HepG2 (cell line): ENCODE results near the gene DPEP3. TPM values are rescaled to one million over a fixed set of nuclear protein-coding genes. Genes with fewer than 3 reads are reported as not detected.

ENCODE experiments used
- ATAD3A ChIP-seq: sonication (generic); formaldehyde crosslinking; IDR thresholded peaks from 2 replicates; pipeline ENCODE4 v1.4.0; 2020; ENCODE audit warnings: missing genetic modification reagents
- BRD4 ChIP-seq: sonication (generic); formaldehyde crosslinking; IDR thresholded peaks from 2 replicates; pipeline ENCODE4 v1.4.0; 2020; ENCODE audit warnings: missing genetic modification reagents
- CBX2 ChIP-seq, 2 experiments: fragments of 200-600 bp in 1 of 2; sonication (generic); formaldehyde crosslinking in 1 of 2; IDR thresholded peaks; 2 replicates each; pipeline versions ENCODE4 v1.7.0 to v1.8.1; 2018 to 2022; ENCODE audit warnings: low read depth in 2 of 2, low read length in 1 of 2, mild to moderate bottlenecking in 1 of 2, missing genetic modification reagents in 1 of 2
- HOXA3 ChIP-seq: sonication (generic); formaldehyde crosslinking; IDR thresholded peaks from 2 replicates; pipeline ENCODE4 v1.5.0; 2020; ENCODE audit warnings: missing genetic modification reagents
- IRF2 ChIP-seq: IDR thresholded peaks from 2 replicates; pipeline ENCODE4 v1.6.1; 2018; ENCODE audit warnings: missing genetic modification reagents, missing compliant biosample characterization
- KLF6 ChIP-seq: IDR thresholded peaks from 2 replicates; pipeline ENCODE4 v1.8.0; 2016; ENCODE audit warnings: missing biosample characterization, missing genetic modification reagents
- LCORL ChIP-seq, 2 experiments: fragments of 450-650 bp in 1 of 2; sonication (generic) in 1 of 2; formaldehyde crosslinking in 1 of 2; IDR thresholded peaks; 2 replicates each; pipeline versions ENCODE4 v1.5.0 to v1.6.1; 2017 to 2020; ENCODE audit warnings: antibody characterized with exemption in 1 of 2, missing genetic modification reagents in 1 of 2
- NCOA1 ChIP-seq: sonication (generic); formaldehyde crosslinking; IDR thresholded peaks from 2 replicates; pipeline ENCODE4 v1.9.0; 2021; ENCODE audit warnings: missing genetic modification reagents
- NPAS2 ChIP-seq: sonication (generic); formaldehyde crosslinking; IDR thresholded peaks from 2 replicates; pipeline ENCODE4 v1.8.0; 2022; ENCODE audit warnings: mild to moderate bottlenecking, missing genetic modification reagents, borderline replicate concordance
- NR1H2 ChIP-seq: sonication (generic); formaldehyde crosslinking; IDR thresholded peaks from 2 replicates; pipeline ENCODE4 v1.8.1; 2022; ENCODE audit warnings: low read depth, missing genetic modification reagents, borderline replicate concordance
- NR3C1 ChIP-seq: sonication (generic); formaldehyde crosslinking; IDR thresholded peaks from 2 replicates; pipeline ENCODE4 v1.4.0; 2020; ENCODE audit warnings: missing genetic modification reagents
- POLR2AphosphoS2 ChIP-seq: IDR thresholded peaks from 2 replicates; pipeline ENCODE4 v1.6.1; 2011; ENCODE audit warnings: low read depth, low read length, improper control_type of control experiment
- RAD51 ChIP-seq: fragments of 450-650 bp; IDR thresholded peaks from 2 replicates; pipeline ENCODE4 v1.6.1; 2016; ENCODE audit warnings: borderline replicate concordance
- REXO4 ChIP-seq: sonication (generic); formaldehyde crosslinking; IDR thresholded peaks from 2 replicates; pipeline ENCODE4 v1.8.0; 2022; ENCODE audit warnings: missing genetic modification reagents, mild to moderate bottlenecking, borderline replicate concordance
- ZBTB42 ChIP-seq: sonication (generic); formaldehyde crosslinking; IDR thresholded peaks from 2 replicates; pipeline ENCODE4 v1.5.0; 2020; ENCODE audit warnings: mild to moderate bottlenecking, missing genetic modification reagents
- ZFP82 ChIP-seq: sonication (generic); formaldehyde crosslinking; IDR thresholded peaks from 2 replicates; pipeline ENCODE4 v1.5.1; 2020; ENCODE audit warnings: mild to moderate bottlenecking, missing genetic modification reagents, borderline replicate concordance
- ZFY ChIP-seq: sonication (generic); formaldehyde crosslinking; IDR thresholded peaks from 2 replicates; pipeline ENCODE4 v1.4.0; 2020; ENCODE audit warnings: missing genetic modification reagents
- ZNF225 ChIP-seq: sonication (generic); formaldehyde crosslinking; IDR thresholded peaks from 2 replicates; pipeline ENCODE4 v1.4.0; 2020; ENCODE audit warnings: mild to moderate bottlenecking, missing genetic modification reagents
- ZNF260 ChIP-seq: sonication (generic); formaldehyde crosslinking; IDR thresholded peaks from 2 replicates; pipeline ENCODE4 v1.4.0; 2020; ENCODE audit warnings: missing genetic modification reagents, low read depth, mild to moderate bottlenecking, borderline replicate concordance
- ZNF367 ChIP-seq: sonication (generic); formaldehyde crosslinking; IDR thresholded peaks from 2 replicates; pipeline ENCODE4 v1.4.0; 2020; ENCODE audit warnings: missing genetic modification reagents, borderline replicate concordance
- ZNF605 ChIP-seq: sonication (generic); formaldehyde crosslinking; IDR thresholded peaks from 2 replicates; pipeline ENCODE4 v1.8.0; 2022; ENCODE audit warnings: mild to moderate bottlenecking, missing genetic modification reagents
- ZNF639 ChIP-seq: conservative IDR thresholded peaks from 2 replicates; pipeline ENCODE4 v1.6.1; 2018; ENCODE audit warnings: missing genetic modification reagents
- ZNF704 ChIP-seq: sonication (generic); formaldehyde crosslinking; IDR thresholded peaks from 2 replicates; pipeline ENCODE4 v1.8.1; 2023; ENCODE audit warnings: mild to moderate bottlenecking, inconsistent platforms, moderate library complexity, missing genetic modification reagents, borderline replicate concordance
- ZNF713 ChIP-seq: sonication (generic); formaldehyde crosslinking; IDR thresholded peaks from 2 replicates; pipeline ENCODE4 v1.4.0; 2020; ENCODE audit warnings: mild to moderate bottlenecking, missing genetic modification reagents
- ZNF740 ChIP-seq: sonication (generic); formaldehyde crosslinking; IDR thresholded peaks from 2 replicates; pipeline ENCODE4 v1.4.0; 2020; ENCODE audit warnings: missing genetic modification reagents
- ZNF773 ChIP-seq: sonication (generic); formaldehyde crosslinking; IDR thresholded peaks from 2 replicates; pipeline ENCODE4 v1.4.0; 2020; ENCODE audit warnings: missing genetic modification reagents, borderline replicate concordance
- ZNF878 ChIP-seq: sonication (generic); formaldehyde crosslinking; IDR thresholded peaks from 2 replicates; pipeline ENCODE4 v1.8.1; 2023; ENCODE audit warnings: mild to moderate bottlenecking, missing genetic modification reagents, moderate library complexity
- ZSCAN31 ChIP-seq: sonication (generic); formaldehyde crosslinking; IDR thresholded peaks from 2 replicates; pipeline ENCODE4 v1.5.0; 2020; ENCODE audit warnings: low read depth, mild to moderate bottlenecking, missing genetic modification reagents
- polyA plus RNA-seq, 8 experiments: library from polyadenylated mRNA; depleted of rRNA in 3 of 8; stranded (reverse) in 7 of 8; unstranded in 1 of 8; fragments of >200 nt; fragmentation: Illumina TruSeq in 4 of 8; extraction: Trizol in 4 of 8; gene quantifications; 2 replicates each; pipeline versions ENCODE4 v1.2.1 to v1.2.3, GENCODE V29; 2011 to 2016; ENCODE audit warnings: low read depth in 4 of 8, missing spikeins in 1 of 8, mixed read lengths in 1 of 8; ENCODE audit not compliant: insufficient read depth in 1 of 8
- total RNA-seq, 5 experiments: library from RNA; depleted of rRNA; stranded (reverse); fragments of >200 nt; fragmentation: Illumina TruSeq; extraction: Trizol; gene quantifications; 2 replicates each; pipeline ENCODE4 v1.2.3, GENCODE V29; 2016; ENCODE audit warnings: low read depth in 1 of 5

The DPEP3 gene
- total and polyA plus RNA-seq, 2 of the 13 experiments (the other 11 are each of a cell fraction or from before 2014, with no cell fraction given), result not detected

GRCh38 chr16:67934306-67935100, 45.8 kb downstream of the DPEP3 start (continued):
- no peak for TF ChIP-seq RAD51
- no peak for TF ChIP-seq NPAS2 (CRISPR knock-in tag)
- TF ChIP-seq ZSCAN31 (CRISPR knock-in tag), result 0 out of 2 replicates have a peak, but pooled peaks have one; percentile 30
- TF ChIP-seq ZFP82 (CRISPR knock-in tag), result no peak
- TF ChIP-seq POLR2AphosphoS2, result no peak
- peak; percentile 68; the same call in 1 of the 2 replicates for TF ChIP-seq ZNF225 (CRISPR knock-in tag)
- TF ChIP-seq ZNF704 (CRISPR knock-in tag), result no peak
- no peak for TF ChIP-seq LCORL (IDR thresholded peaks at IDR 0.05)
- TF ChIP-seq LCORL (CRISPR knock-in tag; IDR thresholded peaks at IDR 0.05), result no peak
- no peak for TF ChIP-seq BRD4 (CRISPR knock-in tag)
- no peak for TF ChIP-seq KLF6 (CRISPR knock-in tag)
- TF ChIP-seq NR3C1 (CRISPR knock-in tag), result no peak
- no peak for TF ChIP-seq CBX2 (IDR thresholded peaks at IDR 0.05; ENCODE audit: low read depth, low read length)
- no peak for TF ChIP-seq CBX2 (CRISPR knock-in tag; IDR thresholded peaks at IDR 0.05; ENCODE audit: low read depth)
- TF ChIP-seq ATAD3A (CRISPR knock-in tag), result no peak
- no peak for TF ChIP-seq ZNF740
- TF ChIP-seq REXO4 (CRISPR knock-in tag), result no peak
- TF ChIP-seq ZNF713 (CRISPR knock-in tag), result no peak
- no peak for TF ChIP-seq ZNF773 (CRISPR knock-in tag)
- TF ChIP-seq ZNF639 (CRISPR knock-in tag), result no peak
- no peak for TF ChIP-seq IRF2 (CRISPR knock-in tag)
- 0 out of 2 replicates have a peak, but pooled peaks have one; percentile 13 for TF ChIP-seq NCOA1 (CRISPR knock-in tag)
- TF ChIP-seq ZNF260, result no peak
- TF ChIP-seq ZNF605 (CRISPR knock-in tag), result peak; percentile 7; the same call in 1 of the 2 replicates
- no peak for TF ChIP-seq HOXA3 (CRISPR knock-in tag)
- TF ChIP-seq ZBTB42 (CRISPR knock-in tag), result no peak
- TF ChIP-seq NR1H2 (CRISPR knock-in tag), result no peak
- TF ChIP-seq ZNF367 (CRISPR knock-in tag), result no peak
- TF ChIP-seq ZFY, result no peak
- TF ChIP-seq ZNF878 (CRISPR knock-in tag), result no peak
